IMR-90 (cell line): Measurements from ENCODE around the gene SHROOM1. TPM values are rescaled to one million over a fixed set of nuclear protein-coding genes. Genes with fewer than 3 reads are reported as not detected.

Experiments used
- ATAC-seq: fragments of 200-7000 bp; cut with Tn5 transposase; 2 replicates; pipeline ENCODE4 v1.9.1; 2020; ENCODE audit warnings: low read depth, mild to moderate bottlenecking, moderate library complexity
- BruUV-seq: library from RNA; stranded (reverse); fragments of 400-500 nt; replicated peaks from 2 replicates; lab custom pipeline; 2021; lab: Mats Ljungman, UMichigan
- CTCF ChIA-PET: fragments of 300-600 bp; formaldehyde crosslinking; extraction: SDS; loops from one replicate; lab custom pipeline; 2021; ENCODE audit warnings: antibody characterized with exemption; lab: Yijun Ruan, JAX
- POLR2A ChIA-PET: fragments of 300-600 bp; sonication (Branson Sonifier 250); formaldehyde crosslinking; loops from one replicate; lab custom pipeline; 2022; ENCODE audit warnings: antibody characterized with exemption; ENCODE audit not compliant: unreplicated experiment; lab: Charles Lee
- DNase-seq: peaks from one replicate; pipeline ENCODE4 v3.0.0; 2013
- H2AFZ ChIP-seq: replicated peaks from 2 replicates; pipeline ENCODE3; 2013; ENCODE audit warnings: low read length, mild to moderate bottlenecking; ENCODE audit not compliant: poor library complexity
- H2AK5ac ChIP-seq: 2 replicates; pipeline ENCODE4 v1.6.1; 2013; ENCODE audit warnings: low read depth, low read length, inconsistent platforms
- H2AK9ac ChIP-seq: replicated peaks from 2 replicates; pipeline ENCODE3; 2013; ENCODE audit warnings: mild to moderate bottlenecking, low read depth, low read length, moderate library complexity; ENCODE audit not compliant: poor library complexity
- H2BK120ac ChIP-seq: 2 replicates; pipeline ENCODE4 v1.6.1; 2013; ENCODE audit warnings: low read depth, low read length, inconsistent platforms
- H2BK15ac ChIP-seq: 3 replicates; pipeline ENCODE4 v1.6.1; 2013; ENCODE audit warnings: low read depth, low read length, inconsistent platforms
- H2BK20ac ChIP-seq: 2 replicates; pipeline ENCODE4 v1.6.1; 2013; ENCODE audit warnings: low read depth, mild to moderate bottlenecking, inconsistent platforms, low read length, moderate library complexity
- H2BK5ac ChIP-seq: 2 replicates; pipeline ENCODE4 v1.6.1; 2013; ENCODE audit warnings: mild to moderate bottlenecking, low read depth, low read length, inconsistent platforms; ENCODE audit not compliant: poor library complexity, severe bottlenecking
- H3K14ac ChIP-seq: replicated peaks from 2 replicates; pipeline ENCODE4 v1.6.1; 2013; ENCODE audit warnings: low read depth, low read length, inconsistent platforms
- H3K18ac ChIP-seq: 2 replicates; pipeline ENCODE4 v1.6.1; 2013; ENCODE audit warnings: low read depth, low read length, control low read depth
- H3K23ac ChIP-seq: 2 replicates; pipeline ENCODE4 v1.6.1; 2013; ENCODE audit warnings: low read depth, low read length, inconsistent platforms
- H3K27ac ChIP-seq: 2 replicates; pipeline ENCODE4 v1.5.1; 2013; ENCODE audit warnings: mild to moderate bottlenecking, control low read depth, low read length; ENCODE audit not compliant: insufficient read depth
- H3K27me3 ChIP-seq: 2 replicates; pipeline ENCODE4 v1.6.1; 2013; ENCODE audit warnings: low read length; ENCODE audit not compliant: control insufficient read depth, insufficient read depth
- H3K36me3 ChIP-seq: 2 replicates; pipeline ENCODE4 v1.6.1; 2013; ENCODE audit warnings: low read length, mixed read lengths; ENCODE audit not compliant: control insufficient read depth, insufficient read depth
- H3K4ac ChIP-seq: 2 replicates; pipeline ENCODE4 v1.6.1; 2013; ENCODE audit warnings: low read depth, low read length, inconsistent platforms
- H3K4me1 ChIP-seq: 2 replicates; pipeline ENCODE4 v1.6.1; 2013; ENCODE audit warnings: low read length, mixed read lengths; ENCODE audit not compliant: control insufficient read depth, insufficient read depth
- H3K4me2 ChIP-seq: 2 replicates; pipeline ENCODE4 v1.6.1; 2013; ENCODE audit warnings: low read depth, mild to moderate bottlenecking, control low read depth, low read length, moderate library complexity
- H3K4me3 ChIP-seq: 2 replicates; pipeline ENCODE4 v1.5.1; 2013; ENCODE audit warnings: low read depth, mild to moderate bottlenecking, control low read depth, low read length, moderate library complexity; ENCODE audit not compliant: insufficient read depth
- H3K56ac ChIP-seq: 2 replicates; pipeline ENCODE4 v1.6.1; 2013; ENCODE audit warnings: low read length, inconsistent platforms; ENCODE audit not compliant: insufficient read depth; ENCODE audit errors: extremely low read depth
- H3K79me1 ChIP-seq, 2 experiments: 2 replicates each; pipeline ENCODE4 v1.6.1; 2013; ENCODE audit warnings: low read length in 2 of 2, inconsistent platforms in 1 of 2, low read depth in 1 of 2
- H3K9ac ChIP-seq: 2 replicates; pipeline ENCODE4 v1.6.1; 2013; ENCODE audit warnings: low read depth, low read length, control low read depth
- H3K9me1 ChIP-seq: 2 replicates; pipeline ENCODE4 v1.6.1; 2013; ENCODE audit warnings: low read length, inconsistent platforms; ENCODE audit not compliant: insufficient read depth
- H3K9me3 ChIP-seq: 2 replicates; pipeline ENCODE4 v1.6.1; 2013; ENCODE audit warnings: low read length; ENCODE audit not compliant: control insufficient read depth, insufficient read depth
- H4K20me1 ChIP-seq: 2 replicates; pipeline ENCODE4 v1.6.1; 2013; ENCODE audit warnings: low read length, inconsistent platforms; ENCODE audit not compliant: insufficient read depth
- H4K5ac ChIP-seq: 2 replicates; pipeline ENCODE4 v1.6.1; 2013; ENCODE audit warnings: mild to moderate bottlenecking, low read depth, low read length, control low read depth
- H4K8ac ChIP-seq, 2 experiments: 2 replicates each; pipeline ENCODE4 v1.6.1; 2013; ENCODE audit warnings: low read depth in 2 of 2, low read length in 2 of 2, control low read depth in 1 of 2, inconsistent platforms in 1 of 2
- H4K91ac ChIP-seq: 2 replicates; pipeline ENCODE4 v1.6.1; 2013; ENCODE audit warnings: low read depth, low read length, inconsistent platforms; ENCODE audit not compliant: insufficient read depth
- BHLHE40 ChIP-seq: fragments of 150-350 bp; IDR thresholded peaks from 2 replicates; pipeline ENCODE4 v1.6.1; 2016; ENCODE audit warnings: mild to moderate bottlenecking, low read depth, low read length
- MXI1 ChIP-seq: IDR thresholded peaks from 2 replicates; pipeline ENCODE4 v1.6.1; 2012; ENCODE audit warnings: low read depth, mild to moderate bottlenecking, low read length, moderate library complexity, borderline replicate concordance
- NFE2L2 ChIP-seq: fragments of 150-350 bp; IDR thresholded peaks from 2 replicates; pipeline ENCODE4 v1.6.1; 2016; ENCODE audit warnings: low read depth, mild to moderate bottlenecking, low read length
- POLR2A ChIP-seq: IDR thresholded peaks from 2 replicates; pipeline ENCODE4 v1.6.1; 2012; ENCODE audit warnings: mild to moderate bottlenecking, low read depth, low read length
- USF2 ChIP-seq: fragments of 150-350 bp; IDR thresholded peaks from 2 replicates; pipeline ENCODE4 v1.6.1; 2017; ENCODE audit warnings: mild to moderate bottlenecking, antibody characterized with exemption, low read length, low read depth
- WGBS, 2 experiments: methylation state at CpG; one replicate each; pipeline versions ENCODE4 v1.1.5 to v1.1.7; 2013; ENCODE audit warnings: missing lambda C conversion rate in 2 of 2; ENCODE audit not compliant: insufficient read length in 1 of 2; ENCODE audit errors: extremely low coverage in 2 of 2; 5-methylcytosine and 5-hydroxymethylcytosine counted together
- dilution Hi-C: fragments of 300-500 bp; cut with HindIII; formaldehyde crosslinking; loops from one replicate; pipeline ENCODE4 v1.14.3; 2018; ENCODE audit warnings: low sequenced_read_pairs; ENCODE audit not compliant: unreplicated experiment
- in situ Hi-C: fragments of 300-500 bp; cut with MboI; formaldehyde crosslinking; loops from 3 replicates; pipeline ENCODE4 v1.14.3; 2019; ENCODE audit warnings: low sequenced_read_pairs, inconsistent platforms, mixed read lengths
- intact Hi-C: fragments of 100-400 bp; cut with micrococcal nuclease; formaldehyde crosslinking; loops from 2 replicates; pipeline ENCODE4 v1.10.0; 2022
- polyA plus RNA-seq, 3 experiments: library from polyadenylated mRNA; depleted of rRNA; stranded (reverse); fragments of >200 nt; gene quantifications; 2 replicates each; pipeline ENCODE4 v1.2.3, GENCODE V29; 2012; ENCODE audit warnings: low replicate concordance in 1 of 3
- total RNA-seq: library from RNA; depleted of rRNA; stranded (reverse); fragments of >200 nt; gene quantifications from 2 replicates; pipeline ENCODE4 v1.2.3, GENCODE V29; 2012
- TF ChIP-seq, protein P1 (sequence below): conservative IDR thresholded peaks from 2 replicates; pipeline ENCODE4 v1.5.1; 2012; ENCODE audit warnings: mild to moderate bottlenecking, low read depth, low read length, improper control_type of control experiment

The SHROOM1 gene
- total and polyA plus RNA-seq, 2 of the 4 experiments (the other 2 are of a cell fraction): 1.4 to 6.3 TPM

DNA sequence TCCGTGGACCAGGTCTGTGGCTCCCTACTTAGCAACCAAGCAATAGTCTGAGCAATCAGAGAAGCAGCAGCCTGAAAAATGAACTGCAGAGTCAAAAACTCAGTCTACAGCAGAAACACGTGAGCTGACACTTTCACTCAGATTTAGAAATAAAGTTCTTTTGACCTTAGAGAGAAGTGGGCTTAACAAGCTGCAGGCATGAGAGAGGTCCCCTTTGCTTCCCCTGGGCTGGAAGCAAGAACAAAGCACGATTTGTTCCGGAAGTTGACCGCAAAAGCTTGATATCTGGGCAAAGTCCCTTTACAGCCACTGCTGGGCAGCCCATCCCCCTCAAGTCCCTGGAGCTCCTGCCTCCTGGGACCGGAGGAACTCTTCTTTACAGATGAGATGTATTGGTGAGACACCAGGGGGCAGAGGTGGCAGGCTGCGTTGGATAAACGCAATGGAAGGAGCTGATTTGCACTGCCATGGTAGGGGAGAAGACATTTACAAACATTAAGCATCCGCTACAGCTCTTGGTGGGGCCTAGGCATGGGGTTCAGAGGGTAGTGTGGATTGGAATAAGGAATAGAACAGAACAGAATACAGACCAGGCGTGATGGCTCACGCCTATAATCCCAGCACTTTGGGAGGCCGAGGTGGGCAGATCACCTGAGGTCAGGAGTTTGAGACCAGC is 23.1 kb downstream of the SHROOM1 start:
- dilution Hi-C loops (no loop called here), in situ Hi-C loops (no loop called here), intact Hi-C loops (no loop called here)
- BruUV-seq: no TSS peak
- Histone ChIP-seq H3K36me3 (no peaks in the 10 kb centered on the region), H3K56ac (no peak overlapping the region), H2AFZ (no peak overlapping the region), H3K9ac (no peak overlapping the region), H3K4ac (no peak overlapping the region), H3K27ac (no peak overlapping the region), H4K5ac (no peak overlapping the region), H4K8ac (no peak overlapping the region), H4K20me1 (no peaks in the 10 kb centered on the region), H3K4me3 (no peak overlapping the region), H3K27me3 (peaks cover 28% of the 10 kb centered on the region), H3K14ac (no peak overlapping the region), H3K18ac (no peak overlapping the region), H3K9me1 (no peaks in the 10 kb centered on the region), H3K9me3 (no peaks in the 10 kb centered on the region), H2BK20ac (no peak overlapping the region), H2BK5ac (no peak overlapping the region), H3K4me1 (no peaks in the 10 kb centered on the region), H3K79me1 (no peaks in the 10 kb centered on the region), H2AK9ac (no peak overlapping the region), H3K23ac (no peak overlapping the region), H4K91ac (no peak overlapping the region), H2BK120ac (no peak overlapping the region), H2AK5ac (no peak overlapping the region), H3K4me2 (no peak overlapping the region), H2BK15ac (no peak overlapping the region)
- DNase-seq (no peak), ATAC-seq (peak; percentile 37; the same call in 1 of the 2 replicates)
- TF ChIP-seq POLR2A: no peak
- no peak for TF ChIP-seq BHLHE40
- TF ChIP-seq, protein P1, sequence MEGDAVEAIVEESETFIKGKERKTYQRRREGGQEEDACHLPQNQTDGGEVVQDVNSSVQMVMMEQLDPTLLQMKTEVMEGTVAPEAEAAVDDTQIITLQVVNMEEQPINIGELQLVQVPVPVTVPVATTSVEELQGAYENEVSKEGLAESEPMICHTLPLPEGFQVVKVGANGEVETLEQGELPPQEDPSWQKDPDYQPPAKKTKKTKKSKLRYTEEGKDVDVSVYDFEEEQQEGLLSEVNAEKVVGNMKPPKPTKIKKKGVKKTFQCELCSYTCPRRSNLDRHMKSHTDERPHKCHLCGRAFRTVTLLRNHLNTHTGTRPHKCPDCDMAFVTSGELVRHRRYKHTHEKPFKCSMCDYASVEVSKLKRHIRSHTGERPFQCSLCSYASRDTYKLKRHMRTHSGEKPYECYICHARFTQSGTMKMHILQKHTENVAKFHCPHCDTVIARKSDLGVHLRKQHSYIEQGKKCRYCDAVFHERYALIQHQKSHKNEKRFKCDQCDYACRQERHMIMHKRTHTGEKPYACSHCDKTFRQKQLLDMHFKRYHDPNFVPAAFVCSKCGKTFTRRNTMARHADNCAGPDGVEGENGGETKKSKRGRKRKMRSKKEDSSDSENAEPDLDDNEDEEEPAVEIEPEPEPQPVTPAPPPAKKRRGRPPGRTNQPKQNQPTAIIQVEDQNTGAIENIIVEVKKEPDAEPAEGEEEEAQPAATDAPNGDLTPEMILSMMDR: 0 out of 2 replicates have a peak, but pooled peaks have one; percentile 16
- TF ChIP-seq USF2: no peak
- TF ChIP-seq MXI1: no peak
- no peak for TF ChIP-seq NFE2L2
- POLR2A ChIA-PET: no interaction called here
- 43% methylated on average over 3 of the region's 12 CpGs; no CpG with 5 or more reads in 1 of the 2 experiments for WGBS, 2 experiments
- CTCF ChIA-PET: interaction anchor here (0.9 to 1.6 kb wide), 5 partner anchors 9 to 22 kb away, joined by 3 to 8 read pairs (median 3); no protein-coding TSS in a partner anchor
